NCI-H524 (cell line): ENCODE results near the gene TAS2R19.

Experiments
- DNase-seq, 2 experiments: peaks; one replicate each; lab custom pipeline; 2025; lab: John Stamatoyannopoulos, UW

TAS2R19 gene

DNA sequence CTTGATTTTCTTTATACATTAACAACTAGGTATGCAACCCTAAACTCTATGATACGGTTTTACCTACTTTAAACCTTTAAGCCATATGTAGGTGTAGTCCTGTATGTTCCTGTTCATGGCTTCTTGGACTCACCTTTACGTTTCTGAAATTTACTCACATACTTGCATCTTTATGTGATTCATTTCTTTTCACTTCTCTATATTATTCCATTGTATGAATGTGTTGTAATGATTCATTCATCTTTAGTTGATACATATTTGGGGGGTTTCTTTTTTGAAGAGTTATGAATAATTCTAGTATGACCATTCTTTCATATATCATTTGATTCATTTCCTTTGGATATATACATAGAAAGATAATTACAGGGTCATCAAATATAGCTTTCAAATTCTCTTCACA is 33.3 kb downstream of the TAS2R19 start:
- no peak for DNase-seq

DNA sequence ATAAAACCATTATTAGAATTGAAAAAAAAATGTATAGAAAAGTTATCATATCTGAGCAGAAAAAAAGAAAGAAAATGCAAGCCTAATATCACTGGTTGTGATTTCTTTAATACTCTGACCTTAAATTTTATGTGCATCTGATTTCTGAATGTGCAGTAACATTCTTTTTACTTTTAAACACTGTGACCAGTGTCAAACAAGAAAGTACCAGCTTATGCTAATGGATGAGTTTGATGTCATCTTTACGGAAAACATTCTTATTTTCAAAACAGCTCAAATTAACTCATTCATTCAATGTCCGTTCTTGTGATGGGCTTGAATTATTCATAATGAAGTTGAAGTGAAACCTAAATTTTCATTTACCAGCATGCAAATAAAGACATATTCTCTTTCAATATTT is 35.6 kb downstream of the TAS2R19 start, which contains the start of gene TAS2R50:
Gene TAS2R50 (minus strand): TSS at position 101 of the 400 bp plus-strand sequence. CDS start 52 bp downstream, at position 49.
- DNase-seq = no peak

DNA sequence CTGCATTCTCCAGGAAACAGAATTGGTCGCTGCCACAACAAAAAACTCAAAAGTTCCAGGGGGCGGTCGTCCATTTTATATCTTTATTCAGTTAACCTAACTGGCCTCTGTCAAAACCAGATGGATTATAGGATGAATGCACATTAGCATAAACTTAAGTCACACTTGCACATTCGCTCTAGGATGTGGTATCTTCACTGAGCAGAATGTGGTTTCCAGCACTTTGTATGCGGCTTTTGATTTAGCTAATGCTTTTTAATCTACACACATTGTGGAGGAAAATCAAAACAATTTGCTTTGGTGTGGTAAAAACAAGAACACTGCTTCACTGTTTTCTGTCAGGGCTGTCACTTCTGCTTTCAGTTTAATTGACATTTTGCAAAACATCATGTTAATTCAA is 40.2 kb downstream of the TAS2R19 start:
- no peak for DNase-seq

DNA sequence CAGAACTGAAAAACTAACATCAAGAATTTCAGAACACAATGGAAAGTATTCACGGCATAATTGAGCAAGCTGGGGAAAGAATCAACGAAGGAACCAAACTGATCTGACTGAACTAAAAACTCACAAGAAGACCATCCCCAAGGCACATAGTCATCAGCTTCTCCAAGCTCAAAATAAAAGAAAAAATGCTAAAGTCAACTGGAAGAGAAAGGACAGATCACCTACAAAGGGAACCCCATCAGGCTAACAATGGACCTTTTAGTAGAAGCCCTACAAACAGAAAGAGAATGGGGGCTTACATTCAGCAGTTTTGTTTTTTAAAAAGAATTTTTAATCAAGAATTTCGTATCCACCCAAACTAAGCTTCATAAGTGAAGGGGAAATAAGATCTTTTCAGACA is 47.5 kb downstream of the TAS2R19 start:
- DNase-seq = no peak
